ACC112 (cell line): ENCODE results near the gene GALNT13.

ENCODE experiments used
- H2AFZ ChIP-seq: fragments of 200-600 bp; sonication (generic); one replicate; pipeline ENCODE4 v1.6.0; 2017; ENCODE audit warnings: antibody characterized with exemption, low read length; ENCODE audit not compliant: unreplicated experiment
- H3K27ac ChIP-seq: fragments of 200-600 bp; sonication (generic); 2 replicates; pipeline ENCODE4 v1.5.1; 2014; ENCODE audit warnings: low read depth, mild to moderate bottlenecking, antibody characterized with exemption, low read length, moderate library complexity
- H3K27me3 ChIP-seq: fragments of 200-600 bp; sonication (generic); 2 replicates; pipeline ENCODE4 v1.6.1; 2014; ENCODE audit warnings: mild to moderate bottlenecking, antibody characterized with exemption, low read length, moderate library complexity, mixed read lengths; ENCODE audit not compliant: insufficient read depth
- H3K36me3 ChIP-seq: fragments of 200-600 bp; sonication (generic); 2 replicates; pipeline ENCODE4 v1.6.1; 2016; ENCODE audit warnings: mild to moderate bottlenecking, antibody characterized with exemption, low read length, moderate library complexity, mixed read lengths; ENCODE audit not compliant: insufficient read depth
- H3K4me1 ChIP-seq: fragments of 200-600 bp; sonication (generic); one replicate; pipeline ENCODE4 v1.6.1; 2016; ENCODE audit warnings: low read length, mixed read lengths; ENCODE audit not compliant: insufficient read depth, unreplicated experiment, control insufficient read depth
- H3K4me3 ChIP-seq: fragments of 200-600 bp; sonication (generic); 2 replicates; pipeline ENCODE4 v1.5.1; 2014; ENCODE audit warnings: mild to moderate bottlenecking, low read depth, low read length
- H3K79me2 ChIP-seq: fragments of 200-600 bp; sonication (generic); one replicate; pipeline ENCODE4 v1.6.0; 2016; ENCODE audit warnings: low read length; ENCODE audit not compliant: control insufficient read depth, unreplicated experiment, insufficient read depth

GALNT13 gene

GRCh38 chr2:154291927-154292326 lies 420.2 kb downstream of the GALNT13 start:
- Histone ChIP-seq H2AFZ (no peak overlapping the region), H3K27me3 (no peaks in the 10 kb centered on the region), H3K4me3 (no peak overlapping the region), H3K79me2 (no peaks in the 10 kb centered on the region), H3K4me1 (no peaks in the 10 kb centered on the region), H3K36me3 (no peaks in the 10 kb centered on the region), H3K27ac (no peak overlapping the region)

- Histone ChIP-seq H3K4me1 (no peaks in the 10 kb centered on the region), H2AFZ (no peak overlapping the region), H3K27me3 (no peaks in the 10 kb centered on the region), H3K27ac (no peak overlapping the region), H3K36me3 (no peaks in the 10 kb centered on the region), H3K4me3 (no peak overlapping the region), H3K79me2 (no peaks in the 10 kb centered on the region)
Observed at GRCh38 chr2:154293864-154294263, 422.1 kb downstream of the GALNT13 start.

DNA sequence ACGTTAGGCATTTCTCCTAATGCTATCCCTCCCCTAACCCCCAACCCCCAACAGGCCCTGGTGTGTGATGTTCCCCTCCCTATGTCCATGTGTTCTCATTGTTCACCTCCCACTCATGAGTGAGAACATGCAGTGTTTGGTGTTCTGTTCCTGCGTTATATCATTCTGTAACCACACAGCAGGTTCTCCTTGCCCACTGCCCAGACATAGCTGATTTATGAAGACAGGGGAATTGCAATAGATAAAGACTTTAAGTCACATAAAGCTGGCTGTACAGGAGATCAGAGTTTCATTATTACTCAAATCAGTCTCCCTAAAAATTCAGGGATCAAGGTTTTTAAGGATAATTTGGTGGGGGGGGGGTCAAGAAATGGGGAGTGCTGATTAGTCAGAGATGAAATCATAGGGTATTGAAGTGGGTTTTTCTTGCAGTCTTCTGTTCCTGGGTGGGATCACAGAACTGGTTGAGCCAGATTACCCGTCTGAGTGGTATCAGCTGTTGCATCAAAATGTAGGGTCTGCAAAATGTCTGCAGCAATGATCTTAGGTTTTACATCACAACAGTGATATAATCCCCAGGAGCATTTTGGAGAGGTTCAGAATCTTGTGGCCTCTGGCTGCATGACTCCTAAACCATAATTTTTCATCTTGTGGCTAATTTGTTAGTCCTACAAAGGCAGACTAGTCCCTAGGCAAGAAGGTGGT lies 434.7 kb downstream of the GALNT13 start:
- no peaks in the 10 kb centered on the region for H3K79me2 ChIP-seq
- no peak overlapping the region for H3K4me3 ChIP-seq
- H3K27ac ChIP-seq, result no peak overlapping the region
- no peaks in the 10 kb centered on the region for H3K36me3 ChIP-seq
- H2AFZ ChIP-seq, result no peak overlapping the region
- H3K4me1 ChIP-seq, result no peaks in the 10 kb centered on the region
- H3K27me3 ChIP-seq, result no peaks in the 10 kb centered on the region

DNA sequence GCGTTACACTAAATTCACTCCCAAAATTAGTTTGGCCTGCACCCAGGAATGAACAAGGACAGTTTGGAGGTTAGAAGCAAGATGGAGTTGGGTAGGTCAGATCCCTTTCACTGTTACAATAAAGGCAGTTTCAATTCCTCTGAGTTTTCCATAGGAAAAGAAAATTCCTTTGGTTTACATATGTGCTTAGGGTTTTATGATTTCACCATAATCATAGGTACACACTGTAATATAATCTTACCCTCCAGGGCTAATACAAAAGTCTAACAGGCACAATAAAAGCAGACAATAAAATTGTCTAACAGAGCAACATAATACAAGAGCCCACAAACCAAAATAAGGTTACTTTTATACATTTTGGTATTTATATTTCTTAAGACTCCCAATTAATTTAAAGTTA lies 435.3 kb downstream of the GALNT13 start:
- Histone ChIP-seq H3K27me3 (no peaks in the 10 kb centered on the region), H3K36me3 (no peaks in the 10 kb centered on the region), H3K4me3 (no peak overlapping the region), H3K4me1 (no peaks in the 10 kb centered on the region), H2AFZ (no peak overlapping the region), H3K27ac (no peak overlapping the region), H3K79me2 (no peaks in the 10 kb centered on the region)

DNA sequence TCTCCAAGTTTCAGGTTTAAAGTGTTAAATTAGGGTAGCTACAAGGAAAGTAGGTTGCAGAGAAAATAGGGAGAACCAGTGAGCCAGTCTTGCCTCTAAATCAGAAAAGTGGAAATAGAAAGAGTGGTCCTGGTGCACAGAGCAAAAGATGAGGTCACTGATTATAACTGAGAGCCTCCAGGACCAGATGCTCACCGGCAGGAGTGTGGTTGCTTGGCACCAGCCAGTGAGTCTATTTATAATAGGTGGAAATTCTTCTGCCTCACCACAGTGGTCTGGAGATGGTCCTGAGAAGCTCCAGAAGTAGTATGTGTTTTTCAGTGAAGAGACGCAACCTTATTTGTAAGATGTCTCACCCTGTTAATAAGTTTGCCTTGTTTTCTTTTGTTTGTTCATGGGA lies 452.9 kb downstream of the GALNT13 start:
- H3K36me3 ChIP-seq, result no peaks in the 10 kb centered on the region
- H3K79me2 ChIP-seq, result no peaks in the 10 kb centered on the region
- H2AFZ ChIP-seq, result no peak overlapping the region
- no peaks in the 10 kb centered on the region for H3K27me3 ChIP-seq
- no peaks in the 10 kb centered on the region for H3K4me1 ChIP-seq
- no peak overlapping the region for H3K4me3 ChIP-seq
- H3K27ac ChIP-seq, result no peak overlapping the region

GRCh38 chr2:154329510-154329909 lies 457.8 kb downstream of the GALNT13 start:
- Histone ChIP-seq H2AFZ (no peak overlapping the region), H3K27ac (no peak overlapping the region), H3K4me1 (no peaks in the 10 kb centered on the region), H3K79me2 (no peaks in the 10 kb centered on the region), H3K36me3 (no peaks in the 10 kb centered on the region), H3K27me3 (no peaks in the 10 kb centered on the region), H3K4me3 (no peak overlapping the region)

GRCh38 chr2:154331784-154332183 lies 460.1 kb downstream of the GALNT13 start:
- no peak overlapping the region for H3K27ac ChIP-seq
- no peaks in the 10 kb centered on the region for H3K36me3 ChIP-seq
- H3K4me1 ChIP-seq, result no peaks in the 10 kb centered on the region
- no peak overlapping the region for H2AFZ ChIP-seq
- no peaks in the 10 kb centered on the region for H3K27me3 ChIP-seq
- no peak overlapping the region for H3K4me3 ChIP-seq
- H3K79me2 ChIP-seq, result no peaks in the 10 kb centered on the region

DNA sequence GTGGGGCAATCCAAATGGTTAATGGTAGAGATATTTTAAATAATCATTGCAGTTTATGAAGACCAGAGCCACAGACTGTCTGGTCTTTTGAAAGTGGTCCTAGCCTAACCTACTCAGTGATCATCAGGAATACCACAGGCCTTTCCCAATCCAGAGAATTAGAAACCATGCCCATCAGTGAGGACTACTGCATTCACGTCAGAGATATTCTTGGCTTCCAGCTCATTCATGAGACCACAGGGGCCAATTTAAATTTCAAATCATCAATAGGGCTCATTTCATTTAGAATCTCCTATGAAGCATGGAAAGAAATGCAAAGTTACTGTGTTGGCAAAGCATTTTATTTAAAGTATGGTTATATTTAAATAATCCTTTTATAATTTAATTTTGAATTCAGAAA lies 464.5 kb downstream of the GALNT13 start:
- Histone ChIP-seq H3K4me1 (no peaks in the 10 kb centered on the region), H3K4me3 (no peak overlapping the region), H3K27ac (no peak overlapping the region), H3K27me3 (no peaks in the 10 kb centered on the region), H3K36me3 (no peaks in the 10 kb centered on the region), H3K79me2 (no peaks in the 10 kb centered on the region), H2AFZ (no peak overlapping the region)

DNA sequence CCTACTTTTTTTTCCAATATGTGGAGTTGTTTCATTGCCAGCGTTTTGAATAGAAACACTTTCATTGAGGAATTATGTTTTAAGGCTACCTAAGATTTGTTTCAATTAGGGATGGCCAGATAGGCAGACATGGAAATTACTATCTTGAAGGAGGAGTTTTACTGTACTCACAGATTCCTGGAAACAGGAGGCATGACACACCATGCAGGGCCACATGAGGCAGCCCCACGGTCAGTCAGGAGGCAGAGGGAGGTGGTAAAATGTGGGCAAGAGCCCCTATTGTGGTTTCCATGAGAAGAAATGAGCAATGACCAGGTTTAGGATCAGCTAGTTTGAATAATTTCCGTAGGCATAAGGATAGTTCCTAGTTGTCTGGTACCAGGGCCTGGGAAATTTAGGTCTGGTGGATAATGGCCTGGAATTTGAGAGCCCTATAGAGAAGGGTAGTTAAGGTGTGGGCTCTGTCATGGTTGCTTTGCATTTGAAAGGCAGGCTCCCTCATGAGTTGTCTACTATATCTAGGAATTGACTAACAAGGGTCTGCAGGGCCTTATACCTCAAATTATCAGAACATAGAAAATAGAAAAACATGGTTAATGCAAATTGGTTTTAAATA lies 466.7 kb downstream of the GALNT13 start:
- no peak overlapping the region for H3K4me3 ChIP-seq
- no peak overlapping the region for H3K27ac ChIP-seq
- H3K4me1 ChIP-seq, result no peaks in the 10 kb centered on the region
- no peak overlapping the region for H2AFZ ChIP-seq
- H3K36me3 ChIP-seq, result no peaks in the 10 kb centered on the region
- no peaks in the 10 kb centered on the region for H3K27me3 ChIP-seq
- no peaks in the 10 kb centered on the region for H3K79me2 ChIP-seq

- H3K79me2 ChIP-seq, result no peaks in the 10 kb centered on the region
- H3K4me3 ChIP-seq, result no peak overlapping the region
- no peaks in the 10 kb centered on the region for H3K36me3 ChIP-seq
- H3K4me1 ChIP-seq, result no peaks in the 10 kb centered on the region
- no peak overlapping the region for H3K27ac ChIP-seq
- no peaks in the 10 kb centered on the region for H3K27me3 ChIP-seq
- H2AFZ ChIP-seq, result no peak overlapping the region
Observed at GRCh38 chr2:154343282-154343681, 471.6 kb downstream of the GALNT13 start.

GRCh38 chr2:154350911-154351310 lies 479.2 kb downstream of the GALNT13 start:
- Histone ChIP-seq H2AFZ (no peak overlapping the region), H3K27me3 (no peaks in the 10 kb centered on the region), H3K27ac (no peak overlapping the region), H3K36me3 (no peaks in the 10 kb centered on the region), H3K79me2 (no peaks in the 10 kb centered on the region), H3K4me1 (no peaks in the 10 kb centered on the region), H3K4me3 (no peak overlapping the region)
